ENCODE measurements around the gene KCNQ1. TPM values are rescaled to one million over a fixed set of nuclear protein-coding genes. Genes with fewer than 3 reads are reported as not detected.

KCNQ1 gene
- total and polyA plus RNA-seq, 2 donors (not counting 3 experiments of a cell fraction or from before 2014, with no cell fraction given) = 0.07 to 0.09 TPM

DNA sequence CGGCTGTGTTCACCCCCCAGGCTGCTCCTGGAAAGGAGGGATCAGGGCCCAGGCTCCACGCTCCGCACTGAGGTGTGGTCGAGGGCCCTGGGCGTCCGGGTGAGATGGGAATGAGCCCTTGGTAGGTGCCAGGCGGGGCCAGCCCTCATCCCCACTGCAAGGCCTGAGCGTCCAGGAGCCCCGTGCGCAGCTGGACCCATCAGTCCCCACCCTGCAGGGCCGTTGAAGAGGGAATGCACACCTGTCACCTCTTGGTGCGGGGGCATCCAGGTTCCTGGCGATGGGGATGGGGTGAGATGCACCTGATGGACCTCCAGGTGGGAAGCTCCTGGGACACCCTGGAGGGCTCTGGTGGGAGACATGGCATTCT is 72.2 kb downstream of the KCNQ1 start:
- Histone ChIP-seq H3K9me3 (replicated peaks; ENCODE audit: control insufficient read depth, insufficient read depth, low read length) (no peaks in the 10 kb centered on the region), H3K9ac (replicated peaks; ENCODE audit: extremely low read depth, insufficient read depth, low read length) (no peak overlapping the region), H3K4me2 (ENCODE audit: insufficient read depth, low read length) (no peak overlapping the region), H2AFZ (ENCODE audit: low read depth, low read length) (no peak overlapping the region), H3K4me3 (replicated peaks in 1 of 3; ENCODE audit: insufficient read depth in 1 of 3, low read depth in 1 of 3, low read length in 3 of 3) (no peak overlapping the region), H3K36me3 (ENCODE audit: control insufficient read depth in 2 of 2, extremely low read depth in 1 of 2, insufficient read depth in 2 of 2, low read length in 2 of 2) (no peaks in the 10 kb centered on the region), H3K27ac (ENCODE audit: insufficient read depth, low read depth, low read length) (no peak overlapping the region), H3K79me2 (ENCODE audit: control insufficient read depth, insufficient read depth, low read length) (no peaks in the 10 kb centered on the region), H3K27me3 (ENCODE audit: control insufficient read depth in 2 of 2, insufficient read depth in 2 of 2, low read length in 2 of 2) (no peaks in the 10 kb centered on the region), H4K20me1 (replicated peaks; ENCODE audit: control insufficient read depth, extremely low read depth, insufficient read depth, low read length) (no peaks in the 10 kb centered on the region), H3K4me1 (ENCODE audit: control insufficient read depth, extremely low read depth, insufficient read depth, low read length) (no peaks in the 10 kb centered on the region), H3K9me1 (replicated peaks; ENCODE audit: control insufficient read depth, extremely low read depth, insufficient read depth, low read length) (no peaks in the 10 kb centered on the region)
- TF ChIP-seq JUN (IDR thresholded peaks at IDR 0.05; ENCODE audit: borderline replicate concordance, insufficient read depth, insufficient read length, low read depth) (no peak), MAX (IDR thresholded peaks at IDR 0.05; ENCODE audit: insufficient read depth, insufficient read length) (no peak), MYC (IDR thresholded peaks at IDR 0.05; ENCODE audit: low read depth, low read length) (no peak), GATA2 (IDR thresholded peaks at IDR 0.05; ENCODE audit: insufficient read depth, insufficient read length, low read depth, low read length) (no peak), POLR2AphosphoS5 (IDR thresholded peaks at IDR 0.05; ENCODE audit: insufficient read depth, low read depth, low read length) (no peak), FOS (IDR thresholded peaks at IDR 0.05; ENCODE audit: borderline replicate concordance, insufficient read depth, low read length) (no peak)
- TF ChIP-seq, protein P1, sequence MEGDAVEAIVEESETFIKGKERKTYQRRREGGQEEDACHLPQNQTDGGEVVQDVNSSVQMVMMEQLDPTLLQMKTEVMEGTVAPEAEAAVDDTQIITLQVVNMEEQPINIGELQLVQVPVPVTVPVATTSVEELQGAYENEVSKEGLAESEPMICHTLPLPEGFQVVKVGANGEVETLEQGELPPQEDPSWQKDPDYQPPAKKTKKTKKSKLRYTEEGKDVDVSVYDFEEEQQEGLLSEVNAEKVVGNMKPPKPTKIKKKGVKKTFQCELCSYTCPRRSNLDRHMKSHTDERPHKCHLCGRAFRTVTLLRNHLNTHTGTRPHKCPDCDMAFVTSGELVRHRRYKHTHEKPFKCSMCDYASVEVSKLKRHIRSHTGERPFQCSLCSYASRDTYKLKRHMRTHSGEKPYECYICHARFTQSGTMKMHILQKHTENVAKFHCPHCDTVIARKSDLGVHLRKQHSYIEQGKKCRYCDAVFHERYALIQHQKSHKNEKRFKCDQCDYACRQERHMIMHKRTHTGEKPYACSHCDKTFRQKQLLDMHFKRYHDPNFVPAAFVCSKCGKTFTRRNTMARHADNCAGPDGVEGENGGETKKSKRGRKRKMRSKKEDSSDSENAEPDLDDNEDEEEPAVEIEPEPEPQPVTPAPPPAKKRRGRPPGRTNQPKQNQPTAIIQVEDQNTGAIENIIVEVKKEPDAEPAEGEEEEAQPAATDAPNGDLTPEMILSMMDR (IDR thresholded peaks at IDR 0.05; ENCODE audit: extremely low read depth in 1 of 2, insufficient read depth in 1 of 2, low read depth in 1 of 2, low read length in 2 of 2) = no peak
- dilution Hi-C loops (cut with MboI; ENCODE audit: extremely low pct_ligation_motif_present, low sequenced_read_pairs) = no loop called here
- ChIA-PET POLR2A (no interaction called here), CTCF (no interaction called here)
- no peak for DNase-seq (ENCODE audit: low read depth, low spot score)
- BruUV-seq (replicated peaks) = no TSS peak
- no peak for FAIRE-seq
- intact Hi-C loops (cut with micrococcal nuclease) = no loop called here
